SK-N-SH (cell line): ENCODE results near the gene SLC50A1. TPM values are rescaled to one million over a fixed set of nuclear protein-coding genes. Genes with fewer than 3 reads are reported as not detected.
"Not testable (repeated sequence)": the region's sequence is repeated elsewhere in the genome, so short reads cannot be mapped to it uniquely, and the experiment has no call there.

Experiments
- CTCF ChIA-PET: fragments of 300-600, 350-600 bp; formaldehyde crosslinking; extraction: SDS; loops from one replicate; lab custom pipeline; 2021; lab: Yijun Ruan, JAX
- POLR2A ChIA-PET: fragments of 350-600 bp; sonication (Branson Sonifier 250); formaldehyde crosslinking; extraction: SDS; loops from one replicate; lab custom pipeline; 2020; ENCODE audit warnings: antibody characterized with exemption, inconsistent platforms; lab: Yijun Ruan, JAX
- DNase-seq: peaks from one replicate; pipeline ENCODE4 v3.0.0; 2012
- H2AFZ ChIP-seq: fragments of 200-600 bp; sonication (generic); 2 replicates; pipeline ENCODE4 v1.8.1; 2016; ENCODE audit warnings: antibody characterized with exemption, mild to moderate bottlenecking, low read depth
- H3F3A ChIP-seq: fragments of 200-600 bp; sonication (generic); replicated peaks from 2 replicates; pipeline ENCODE3; 2016; ENCODE audit warnings: antibody characterized with exemption, mild to moderate bottlenecking; ENCODE audit not compliant: insufficient read depth
- H3K27ac ChIP-seq, 2 experiments: fragments of 200-500 bp in 1 of 2; fragments of 200-600 bp in 1 of 2; sonication (Bioruptor generic) in 1 of 2; sonication (generic), shearing (Covaris generic) in 1 of 2; 2 replicates each; pipeline versions ENCODE4 v1.5.1 to v1.6.1; 2014 to 2016; ENCODE audit warnings: low read depth in 2 of 2, inconsistent platforms in 1 of 2, low read length in 1 of 2, mild to moderate bottlenecking in 1 of 2, mixed read lengths in 1 of 2
- H3K27me3 ChIP-seq: fragments of 200-600 bp; sonication (generic), shearing (Covaris generic); 2 replicates; pipeline ENCODE4 v1.6.1; 2016; ENCODE audit warnings: mixed run types; ENCODE audit not compliant: insufficient read depth
- H3K36me3 ChIP-seq, 2 experiments: fragments of 200-500 bp in 1 of 2; fragments of 200-600 bp in 1 of 2; sonication (Bioruptor generic) in 1 of 2; sonication (generic) in 1 of 2; replicated peaks in 1 of 2; 2 replicates each; pipeline versions ENCODE3 to v1.5.1; 2014 to 2016; ENCODE audit warnings: low read length in 1 of 2, mild to moderate bottlenecking in 1 of 2; ENCODE audit not compliant: insufficient read depth in 2 of 2, control insufficient read depth in 1 of 2
- H3K4me1 ChIP-seq, 2 experiments: fragments of 200-500 bp in 1 of 2; fragments of 200-600 bp in 1 of 2; sonication (Bioruptor generic) in 1 of 2; sonication (generic), shearing (Covaris generic) in 1 of 2; 2 replicates each; pipeline versions ENCODE4 v1.5.1 to v1.6.1; 2014 to 2016; ENCODE audit warnings: low read depth in 1 of 2, low read length in 1 of 2, mixed run types in 1 of 2; ENCODE audit not compliant: insufficient read depth in 2 of 2, control insufficient read depth in 1 of 2
- H3K4me2 ChIP-seq: fragments of 200-600 bp; sonication (generic), shearing (Covaris generic); 2 replicates; pipeline ENCODE4 v1.6.1; 2017; ENCODE audit warnings: mixed run types
- H3K4me3 ChIP-seq, 2 experiments: fragments of 200-500 bp in 1 of 2; fragments of 200-600 bp in 1 of 2; sonication (Bioruptor generic) in 1 of 2; sonication (generic), shearing (Covaris generic) in 1 of 2; 2 replicates each; pipeline versions ENCODE4 v1.5.1 to v1.8.1; 2014 to 2016; ENCODE audit warnings: low read depth in 2 of 2, inconsistent platforms in 1 of 2, low read length in 1 of 2, mild to moderate bottlenecking in 1 of 2, mixed read lengths in 1 of 2, moderate library complexity in 1 of 2
- H3K79me2 ChIP-seq: fragments of 200-600 bp; sonication (generic); 2 replicates; pipeline ENCODE4 v1.8.1; 2017; ENCODE audit warnings: mild to moderate bottlenecking; ENCODE audit not compliant: insufficient read depth
- H3K9ac ChIP-seq: fragments of 200-600 bp; sonication (generic); 2 replicates; pipeline ENCODE4 v1.6.1; 2017; ENCODE audit warnings: mixed run types
- H3K9me2 ChIP-seq: fragments of 200-600 bp; sonication (generic); 2 replicates; pipeline ENCODE4 v1.6.1; 2017; ENCODE audit warnings: mixed run types
- H3K9me3 ChIP-seq: fragments of 200-600 bp; sonication (generic); 2 replicates; pipeline ENCODE4 v1.6.1; 2017; ENCODE audit warnings: mixed run types, mild to moderate bottlenecking, moderate library complexity
- H4K20me1 ChIP-seq: fragments of 200-600 bp; sonication (generic); 2 replicates; pipeline ENCODE4 v1.6.1; 2017; ENCODE audit warnings: mild to moderate bottlenecking, mixed run types; ENCODE audit not compliant: insufficient read depth
- CHD2 ChIP-seq: fragments of 150-350 bp; IDR thresholded peaks from 2 replicates; pipeline ENCODE4 v1.6.1; 2018; ENCODE audit warnings: low read length; ENCODE audit not compliant: partially characterized antibody
- ELF1 ChIP-seq: IDR thresholded peaks from 2 replicates; pipeline ENCODE4 v1.4.0; 2012
- EP300 ChIP-seq, 2 experiments: IDR thresholded peaks; 2 replicates each; pipeline versions ENCODE4 v1.4.0 to v1.6.1; 2012; ENCODE audit warnings: borderline replicate concordance in 1 of 2, low read depth in 1 of 2, low read length in 1 of 2
- FOXJ3 ChIP-seq: sonication (generic); formaldehyde crosslinking; IDR thresholded peaks from 2 replicates; pipeline ENCODE4 v1.5.1; 2020; ENCODE audit warnings: mild to moderate bottlenecking, missing genetic modification reagents
- FOXM1 ChIP-seq: IDR thresholded peaks from 2 replicates; pipeline ENCODE4 v1.4.0; 2012; ENCODE audit warnings: low read depth, mild to moderate bottlenecking
- GABPA ChIP-seq: IDR thresholded peaks from 2 replicates; pipeline ENCODE4 v1.4.0; 2012; ENCODE audit warnings: low read depth, mild to moderate bottlenecking
- IRF3 ChIP-seq: fragments of 150-350 bp; IDR thresholded peaks from 2 replicates; pipeline ENCODE4 v1.6.1; 2016; ENCODE audit warnings: mild to moderate bottlenecking, low read depth, low read length
- MAX ChIP-seq: IDR thresholded peaks from 2 replicates; pipeline ENCODE4 v1.4.0; 2012; ENCODE audit warnings: low read depth
- MEF2A ChIP-seq: IDR thresholded peaks from 2 replicates; pipeline ENCODE4 v1.4.0; 2012; ENCODE audit warnings: low read depth, borderline replicate concordance
- MXI1 ChIP-seq: IDR thresholded peaks from 2 replicates; pipeline ENCODE4 v1.6.1; 2012; ENCODE audit warnings: mild to moderate bottlenecking, low read depth, low read length, improper control_type of control experiment
- NFIC ChIP-seq: IDR thresholded peaks from 2 replicates; pipeline ENCODE4 v1.4.0; 2012; ENCODE audit warnings: borderline replicate concordance
- POLR2AphosphoS5 ChIP-seq: IDR thresholded peaks from 2 replicates; pipeline ENCODE4 v1.6.1; 2012; ENCODE audit warnings: low read depth, low read length
- RAD21 ChIP-seq: IDR thresholded peaks from 2 replicates; pipeline ENCODE4 v1.6.1; 2012; ENCODE audit warnings: mild to moderate bottlenecking, low read length
- RCOR1 ChIP-seq: fragments of 150-350 bp; IDR thresholded peaks from 2 replicates; pipeline ENCODE4 v1.6.1; 2017; ENCODE audit warnings: antibody characterized with exemption, low read length
- RXRA ChIP-seq: IDR thresholded peaks from 2 replicates; pipeline ENCODE4 v1.4.0; 2012; ENCODE audit warnings: low read depth, mild to moderate bottlenecking, borderline replicate concordance
- TAF1 ChIP-seq: IDR thresholded peaks from 2 replicates; pipeline ENCODE4 v1.6.1; 2012; ENCODE audit warnings: low read depth, mild to moderate bottlenecking, low read length, moderate library complexity, borderline replicate concordance
- TCF12 ChIP-seq: IDR thresholded peaks from 2 replicates; pipeline ENCODE4 v1.4.0; 2012
- USF1 ChIP-seq: IDR thresholded peaks from 2 replicates; pipeline ENCODE4 v1.4.0; 2012; ENCODE audit warnings: low read depth, borderline replicate concordance
- YY1 ChIP-seq: IDR thresholded peaks from 2 replicates; pipeline ENCODE4 v1.4.0; 2012; ENCODE audit warnings: low read depth, mild to moderate bottlenecking
- WGBS: methylation state at CpG from one replicate; pipeline ENCODE4 v1.1.6; 2017; ENCODE audit warnings: low lambda C conversion rate; 5-methylcytosine and 5-hydroxymethylcytosine counted together
- polyA plus RNA-seq, 3 experiments: library from polyadenylated mRNA; depleted of rRNA; stranded (reverse); fragments of >200 nt; gene quantifications; 2 replicates each; pipeline ENCODE4 v1.2.3, GENCODE V29; 2012
- TF ChIP-seq, protein P1 (sequence below): IDR thresholded peaks from 2 replicates; pipeline ENCODE4 v1.6.1; 2012; ENCODE audit warnings: mild to moderate bottlenecking, low read depth, low read length, moderate library complexity

Gene SLC50A1
- polyA plus RNA-seq, 1 of the 3 experiments (the other 2 are of a cell fraction): 58.4 TPM

GRCh38 chr1:155145491-155145890 is 9.8 kb downstream of the SLC50A1 start:
- Histone ChIP-seq H3K9me3 (no peaks in the 10 kb centered on the region), H3F3A (no peaks in the 10 kb centered on the region), H2AFZ (no peak overlapping the region; the same call in 1 of the 2 replicates), H3K4me1 (no peaks in the 10 kb centered on the region; a peak in 1 of 4 replicates), H4K20me1 (no peaks in the 10 kb centered on the region), H3K27me3 (peaks cover 6% of the 10 kb centered on the region; the same call in 1 of the 2 replicates), H3K9me2 (no peaks in the 10 kb centered on the region), H3K9ac (no peak overlapping the region), H3K27ac (no peak overlapping the region), H3K4me3 (no peak overlapping the region), H3K4me2 (no peak overlapping the region), H3K36me3 (no peaks in the 10 kb centered on the region), H3K79me2 (no peaks in the 10 kb centered on the region)
- CTCF ChIA-PET: interaction anchor here (0.8 to 10.2 kb wide), 4 partner anchors 22 to 60 kb away, joined by 3 to 67 read pairs (median 10); no protein-coding TSS in a partner anchor
- no peak for DNase-seq
- POLR2A ChIA-PET: no interaction called here
- WGBS: 18% methylated on average over 3 of the region's 3 CpGs
- TF ChIP-seq POLR2AphosphoS5: no peak
- TF ChIP-seq MXI1: no peak
- no peak for TF ChIP-seq RAD21
- no peak for TF ChIP-seq GABPA
- no peak for TF ChIP-seq MEF2A
- no peak for TF ChIP-seq RCOR1
- no peak for TF ChIP-seq TCF12
- no peak for TF ChIP-seq FOXJ3 (CRISPR knock-in tag)
- TF ChIP-seq ELF1: no peak
- TF ChIP-seq CHD2: no peak
- no peak for TF ChIP-seq RXRA
- TF ChIP-seq IRF3: no peak
- TF ChIP-seq EP300 (IDR thresholded peaks at IDR 0.05; ENCODE audit: borderline replicate concordance in 1 of 2, low read depth in 1 of 2, low read length in 1 of 2): no peak
- no peak for TF ChIP-seq NFIC
- TF ChIP-seq, protein P1, sequence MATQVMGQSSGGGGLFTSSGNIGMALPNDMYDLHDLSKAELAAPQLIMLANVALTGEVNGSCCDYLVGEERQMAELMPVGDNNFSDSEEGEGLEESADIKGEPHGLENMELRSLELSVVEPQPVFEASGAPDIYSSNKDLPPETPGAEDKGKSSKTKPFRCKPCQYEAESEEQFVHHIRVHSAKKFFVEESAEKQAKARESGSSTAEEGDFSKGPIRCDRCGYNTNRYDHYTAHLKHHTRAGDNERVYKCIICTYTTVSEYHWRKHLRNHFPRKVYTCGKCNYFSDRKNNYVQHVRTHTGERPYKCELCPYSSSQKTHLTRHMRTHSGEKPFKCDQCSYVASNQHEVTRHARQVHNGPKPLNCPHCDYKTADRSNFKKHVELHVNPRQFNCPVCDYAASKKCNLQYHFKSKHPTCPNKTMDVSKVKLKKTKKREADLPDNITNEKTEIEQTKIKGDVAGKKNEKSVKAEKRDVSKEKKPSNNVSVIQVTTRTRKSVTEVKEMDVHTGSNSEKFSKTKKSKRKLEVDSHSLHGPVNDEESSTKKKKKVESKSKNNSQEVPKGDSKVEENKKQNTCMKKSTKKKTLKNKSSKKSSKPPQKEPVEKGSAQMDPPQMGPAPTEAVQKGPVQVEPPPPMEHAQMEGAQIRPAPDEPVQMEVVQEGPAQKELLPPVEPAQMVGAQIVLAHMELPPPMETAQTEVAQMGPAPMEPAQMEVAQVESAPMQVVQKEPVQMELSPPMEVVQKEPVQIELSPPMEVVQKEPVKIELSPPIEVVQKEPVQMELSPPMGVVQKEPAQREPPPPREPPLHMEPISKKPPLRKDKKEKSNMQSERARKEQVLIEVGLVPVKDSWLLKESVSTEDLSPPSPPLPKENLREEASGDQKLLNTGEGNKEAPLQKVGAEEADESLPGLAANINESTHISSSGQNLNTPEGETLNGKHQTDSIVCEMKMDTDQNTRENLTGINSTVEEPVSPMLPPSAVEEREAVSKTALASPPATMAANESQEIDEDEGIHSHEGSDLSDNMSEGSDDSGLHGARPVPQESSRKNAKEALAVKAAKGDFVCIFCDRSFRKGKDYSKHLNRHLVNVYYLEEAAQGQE: no peak
- TF ChIP-seq MAX: no peak
- no peak for TF ChIP-seq USF1
- TF ChIP-seq FOXM1: no peak
- TF ChIP-seq YY1: no peak
- no peak for TF ChIP-seq TAF1

GRCh38 chr1:155155996-155156643 is 20.5 kb downstream of the SLC50A1 start:
- H3K4me2 ChIP-seq, H3K4me1 ChIP-seq, H3K4me3 ChIP-seq, DNase-seq, H3K27ac ChIP-seq, H3K36me3 ChIP-seq, H3K27me3 ChIP-seq, H3F3A ChIP-seq, H4K20me1 ChIP-seq, H3K79me2 ChIP-seq, H3K9ac ChIP-seq, H2AFZ ChIP-seq, H3K9me2 ChIP-seq, H3K9me3 ChIP-seq: not testable (repeated sequence)
- 21% methylated on average over 3 of the region's 3 CpGs for WGBS
- ChIA-PET POLR2A (interaction anchor here (0.7 kb wide), 1 partner anchor 25 kb away, joined by 3 read pairs; no protein-coding TSS in a partner anchor), CTCF (interaction anchor here (1.6 to 3.5 kb wide), 2 partner anchors 11 to 65 kb away, joined by 4 to 31 read pairs; no protein-coding TSS in a partner anchor)
